GM19025 (cell line): ENCODE data around the gene FOXF1.

Experiments used
- ATAC-seq: cut with Tn5 transposase; IDR thresholded peaks from one replicate; pipeline ENCODE4 v1.9.1; 2021; ENCODE audit warnings: mild to moderate bottlenecking, low read depth, moderate library complexity; ENCODE audit not compliant: unreplicated experiment

The FOXF1 gene

GRCh38 chr16:86503830-86504229, 6.5 kb upstream of the FOXF1 start:
- no peak for ATAC-seq

DNA sequence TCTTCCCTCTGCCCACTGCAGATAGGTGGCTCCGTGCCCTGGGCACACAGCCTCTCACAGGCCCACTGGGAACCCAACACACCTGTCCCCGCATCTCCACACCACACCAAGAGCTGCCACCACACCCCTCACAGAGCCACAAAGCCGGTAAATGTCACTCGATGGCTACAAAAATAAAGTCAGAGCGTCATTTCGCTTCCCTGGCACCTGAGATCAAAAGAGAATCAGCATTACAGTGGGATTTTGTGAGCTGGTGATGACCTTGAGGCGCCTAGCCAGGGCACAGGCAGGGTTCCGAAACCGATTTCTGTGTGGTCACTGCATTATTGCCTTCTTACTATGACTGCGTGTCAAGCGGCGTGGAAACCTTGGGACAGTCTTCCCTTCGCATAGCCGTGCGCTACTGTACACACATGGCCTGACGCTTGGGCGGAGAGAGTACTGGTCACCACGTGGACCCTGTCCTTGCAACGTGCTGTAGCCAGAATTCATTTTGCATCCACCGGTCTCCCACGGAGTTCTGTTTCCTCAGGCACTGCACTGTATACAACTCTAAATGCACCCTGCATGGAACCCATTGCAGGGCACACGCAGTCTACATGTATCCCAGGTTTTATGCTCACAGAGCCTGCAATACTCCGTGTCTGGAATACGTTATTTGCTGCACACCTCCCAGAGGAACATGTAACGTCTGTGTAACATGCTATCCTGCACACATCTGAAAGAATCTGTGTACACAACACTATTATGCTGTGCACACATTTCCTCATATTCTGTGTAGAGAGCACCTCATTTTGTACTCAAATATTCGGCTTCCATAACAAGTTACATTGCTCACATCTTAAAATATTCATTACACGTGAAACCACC, 5.8 kb upstream of the FOXF1 start:
- no peak for ATAC-seq

DNA sequence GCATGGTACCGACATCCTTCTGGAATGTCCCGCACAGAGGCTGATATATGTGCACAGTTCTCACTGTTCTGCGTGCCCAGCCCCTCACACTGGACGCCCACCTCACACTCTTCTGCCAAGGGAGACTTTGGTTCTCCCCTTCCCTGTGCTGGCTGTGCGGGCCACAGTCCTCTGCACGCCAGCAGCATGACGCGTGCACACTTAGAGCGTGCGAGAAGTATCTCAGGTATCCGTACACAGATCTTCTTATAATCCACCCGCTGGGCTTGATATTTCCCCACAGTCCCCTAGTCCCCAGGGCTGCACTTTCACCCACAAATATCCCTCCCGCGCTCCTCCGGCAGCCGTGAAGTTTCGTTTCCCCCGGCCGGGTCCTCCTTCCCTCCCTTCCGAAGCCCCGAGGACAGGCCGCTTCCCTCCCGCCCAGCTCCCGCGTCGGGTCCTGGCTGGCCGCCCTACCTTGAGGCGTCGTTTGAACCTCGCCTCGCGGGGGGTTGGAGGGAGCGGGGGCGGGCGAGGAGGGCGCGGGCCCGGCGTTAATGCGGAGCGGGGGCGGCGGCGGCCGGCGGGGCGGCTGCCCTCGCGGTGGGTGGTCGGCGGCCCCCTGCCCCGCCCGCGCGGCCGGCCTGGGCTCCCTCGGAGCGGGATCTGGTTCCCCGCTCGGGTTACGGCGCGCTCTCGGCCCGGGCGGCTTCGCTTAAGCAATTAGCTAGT, 5.0 kb upstream of the FOXF1 start:
- no peak for ATAC-seq

DNA sequence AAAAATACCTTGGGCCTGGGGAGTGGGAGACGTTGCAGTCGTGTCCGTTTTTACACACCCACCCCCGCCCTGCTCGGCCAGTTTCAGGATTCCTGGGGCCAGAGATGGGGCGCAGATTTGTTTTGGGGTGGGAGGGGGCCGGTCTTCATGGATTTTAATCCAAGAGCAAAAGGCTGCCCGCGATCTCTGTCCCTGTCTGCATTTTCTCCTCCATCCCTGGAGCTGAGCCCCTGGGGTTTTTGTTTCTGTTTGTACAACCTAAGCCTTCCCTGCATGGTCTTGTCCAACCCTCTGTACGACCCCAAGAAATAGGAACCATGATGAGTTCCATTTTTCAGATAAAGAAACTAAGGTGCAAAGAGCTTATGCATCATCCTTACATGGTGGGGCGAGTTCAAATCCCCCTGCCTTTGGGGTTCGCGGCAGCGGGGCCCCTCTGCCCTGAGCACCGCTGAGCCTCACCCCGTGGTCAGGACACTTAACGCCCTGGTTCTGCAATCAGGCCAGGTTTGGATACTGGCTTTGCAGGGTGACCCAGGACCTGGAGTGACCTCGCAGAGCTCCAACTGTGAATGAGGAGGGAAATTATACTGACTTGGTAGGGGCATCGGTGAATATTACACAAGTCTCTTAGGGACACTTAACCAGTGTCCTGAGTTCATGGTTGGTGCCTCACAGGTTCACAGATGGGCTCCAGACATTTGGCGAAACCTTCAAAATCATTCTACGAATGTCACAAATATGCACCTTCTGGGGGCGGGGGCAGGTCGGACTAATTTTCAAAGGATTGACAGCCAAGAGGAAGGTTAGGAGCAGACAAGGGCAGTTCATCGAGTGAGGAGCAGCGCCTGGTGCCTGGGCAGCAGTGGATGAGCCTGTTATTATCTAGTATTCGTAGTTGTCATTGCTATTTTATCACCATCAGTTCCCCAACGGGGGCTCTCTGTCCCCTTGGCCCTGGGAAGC, 4.1 kb upstream of the FOXF1 start:
- ATAC-seq: no peak

GRCh38 chr16:86507173-86508027, 2.9 kb upstream of the FOXF1 start:
- ATAC-seq: no peak

DNA sequence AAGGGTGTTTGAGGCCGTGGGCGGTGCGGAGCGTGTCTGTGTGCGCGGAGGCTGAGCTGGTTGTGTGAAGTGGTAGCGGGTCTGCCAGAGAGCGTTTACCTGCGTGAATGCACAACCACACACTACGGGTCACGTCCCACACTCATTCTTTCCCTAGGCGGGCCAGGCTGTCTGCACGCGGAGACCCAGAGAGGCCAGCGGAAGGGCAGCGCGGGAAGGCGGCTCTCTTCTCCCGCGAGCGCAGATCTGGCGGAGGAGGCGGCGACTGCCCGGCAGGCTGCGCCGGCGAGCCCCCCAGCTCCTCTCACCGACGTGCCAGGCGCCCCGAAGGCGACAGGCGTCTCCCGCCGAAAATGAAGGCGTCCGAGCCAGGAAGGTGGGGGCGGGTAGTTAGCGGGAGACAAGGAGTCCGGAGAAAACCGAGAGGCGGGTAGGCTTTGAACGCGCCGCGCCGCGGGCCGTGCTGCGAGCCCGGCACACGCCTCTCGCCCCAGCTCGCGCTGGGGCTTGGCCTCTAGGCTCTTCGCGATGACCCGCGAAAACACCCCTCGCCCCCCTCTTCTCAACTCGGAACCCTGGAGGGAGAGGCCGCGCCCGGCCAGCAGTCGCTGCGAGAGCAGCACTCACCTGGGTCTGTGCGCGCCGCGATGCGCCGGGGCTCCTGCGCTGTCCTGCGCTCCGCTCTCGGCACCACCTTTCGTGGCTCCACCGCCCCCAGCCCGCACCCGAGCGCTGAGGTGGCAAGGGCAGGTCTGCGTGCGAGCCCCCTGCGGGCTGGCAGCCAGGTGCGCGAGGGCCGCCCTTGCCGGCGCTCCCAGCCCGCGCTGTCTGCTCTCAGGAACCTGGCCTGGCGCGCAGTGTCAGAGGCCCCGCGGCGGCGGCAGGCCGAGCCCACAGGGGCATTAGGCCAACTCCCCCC, 2.0 kb upstream of the FOXF1 start:
- no peak for ATAC-seq

- no peak for ATAC-seq
Measured at GRCh38 chr16:86508947-86509758, 1.2 kb upstream of the FOXF1 start.

DNA sequence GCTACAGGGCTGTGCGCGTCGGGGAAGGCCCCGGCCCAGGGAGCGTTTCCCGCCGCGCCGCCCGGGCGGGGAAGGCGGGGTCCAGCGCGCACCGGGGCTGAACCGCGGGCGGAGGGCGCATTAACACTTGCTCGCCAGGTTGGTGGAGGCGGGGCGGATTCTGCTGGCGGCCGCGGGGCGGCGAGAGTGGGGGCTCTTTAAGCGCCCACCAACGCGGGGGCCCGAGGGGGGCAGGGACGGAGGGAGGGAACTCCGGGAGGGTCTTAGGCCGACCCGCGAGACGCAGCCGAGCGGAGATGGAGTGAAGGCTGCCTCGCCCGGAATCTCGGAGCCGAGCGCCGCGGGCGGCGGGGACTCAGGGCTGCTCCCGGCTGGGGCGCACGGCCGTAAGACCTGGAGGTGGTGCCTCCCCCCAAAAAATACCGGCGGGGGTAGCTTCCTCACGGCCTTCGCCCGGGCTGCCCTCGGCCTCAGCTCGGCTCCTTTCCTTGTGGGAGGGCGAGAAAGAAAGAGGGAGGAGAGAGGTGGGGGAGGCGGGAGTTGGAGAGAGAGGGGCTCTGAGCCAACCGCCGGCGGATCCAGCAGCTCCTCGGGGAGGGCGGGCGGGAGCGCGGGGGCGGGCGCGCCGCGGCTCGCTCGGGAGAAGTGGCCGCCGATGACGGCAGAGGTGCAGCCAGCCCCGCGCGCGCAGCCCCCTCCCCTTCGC, 415 bp upstream of the FOXF1 start:
- ATAC-seq: no peak

GRCh38 chr16:86511317-86512161, 1.2 kb downstream of the FOXF1 start:
- no peak for ATAC-seq

DNA sequence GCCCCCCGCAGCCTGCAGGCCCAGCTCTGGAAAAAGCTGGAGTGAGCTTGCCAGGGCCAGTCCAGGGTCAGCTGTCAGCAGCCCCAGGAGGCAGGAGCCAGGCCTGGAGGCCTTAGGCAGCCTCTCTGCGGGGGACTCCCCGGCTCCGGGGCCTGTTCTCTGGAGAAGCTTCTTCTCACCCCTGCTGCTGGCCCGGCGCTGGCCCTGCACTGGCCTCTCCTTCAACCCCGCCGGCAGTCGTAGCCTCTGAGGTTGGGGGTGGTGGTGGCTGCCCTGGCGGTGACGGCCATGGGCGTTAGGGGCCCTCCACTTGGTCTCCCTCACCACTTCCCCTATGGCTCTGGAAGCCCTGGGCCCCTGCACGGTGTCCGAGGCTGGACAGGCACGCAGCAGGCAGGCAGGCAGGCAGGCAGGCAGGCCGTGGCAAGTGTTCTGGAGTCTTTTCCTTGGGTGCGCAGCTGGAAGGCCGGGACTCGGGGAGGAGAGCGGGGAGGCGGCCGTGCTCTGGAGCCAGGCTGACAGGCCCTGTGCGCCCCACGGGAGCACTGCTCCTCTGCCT, 2.1 kb downstream of the FOXF1 start:
- no peak for ATAC-seq

DNA sequence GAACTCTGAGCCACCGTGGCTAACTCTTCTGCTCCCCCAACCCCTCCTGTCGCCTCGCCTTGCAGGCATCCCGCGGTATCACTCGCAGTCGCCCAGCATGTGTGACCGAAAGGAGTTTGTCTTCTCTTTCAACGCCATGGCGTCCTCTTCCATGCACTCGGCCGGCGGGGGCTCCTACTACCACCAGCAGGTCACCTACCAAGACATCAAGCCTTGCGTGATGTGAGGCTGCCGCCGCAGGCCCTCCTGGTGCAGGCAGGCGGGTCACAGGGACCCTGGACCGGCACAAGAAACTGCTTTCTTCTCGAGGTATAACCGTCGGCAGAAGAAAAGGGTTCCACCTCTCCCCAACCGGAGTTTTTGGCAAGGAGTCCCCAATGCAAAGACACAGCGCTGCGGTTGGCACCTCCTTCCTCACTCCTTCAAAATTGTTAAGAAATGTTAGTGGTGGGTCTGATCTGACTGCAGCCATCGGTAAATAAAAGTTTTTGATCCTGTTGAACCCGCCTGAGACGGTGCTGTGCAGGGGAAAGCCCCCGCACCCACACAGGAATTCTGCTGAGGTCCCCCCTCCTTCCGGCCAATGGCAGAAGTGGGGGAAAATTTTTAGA, 2.6 kb downstream of the FOXF1 start:
- no peak for ATAC-seq

DNA sequence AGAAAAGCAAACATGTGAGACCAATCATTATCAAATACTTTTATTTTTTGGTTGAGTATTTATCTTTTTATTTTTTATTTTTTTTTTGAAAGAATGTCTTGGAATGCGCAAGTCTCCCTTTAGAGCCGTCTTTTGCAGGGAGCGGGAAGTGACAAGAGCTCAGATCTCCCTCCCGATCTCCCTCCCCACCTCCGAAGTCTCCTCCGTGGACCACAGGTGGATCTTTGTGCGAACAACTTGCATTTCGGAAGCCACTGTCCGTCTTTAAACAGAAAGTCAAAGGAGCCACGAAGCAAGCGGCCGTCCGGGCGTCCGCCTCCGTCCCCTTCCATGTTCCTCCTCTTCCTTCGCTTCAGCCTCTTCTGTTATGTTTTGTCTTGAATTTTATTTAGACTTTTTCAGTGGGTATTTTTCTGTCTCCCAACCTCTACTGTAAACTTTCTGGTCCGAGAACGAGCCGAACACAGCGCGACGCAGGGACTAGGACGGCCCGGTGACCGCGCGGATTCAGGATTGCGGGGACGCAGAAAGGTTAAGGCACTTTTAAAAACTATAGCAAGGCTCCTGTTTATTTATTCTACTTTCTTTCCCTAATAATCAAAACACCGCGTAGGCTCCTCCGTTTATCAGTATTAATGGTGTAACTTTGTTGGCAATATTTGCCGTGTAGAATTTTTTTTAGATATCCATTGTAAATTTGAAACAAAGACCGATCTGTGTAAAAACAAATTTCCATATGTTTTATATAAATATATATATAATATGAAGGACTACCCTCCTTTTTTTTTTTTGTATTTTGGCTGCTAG, 3.3 kb downstream of the FOXF1 start:
- no peak for ATAC-seq

GRCh38 chr16:86514481-86515376, 4.4 kb downstream of the FOXF1 start:
- ATAC-seq: no peak

GRCh38 chr16:86515413-86515776, 5.1 kb downstream of the FOXF1 start:
- no peak for ATAC-seq
